CD4-positive, alpha-beta T cell treated with Interleukin-17A for 1 hour (primary cell): Measurements from ENCODE around the gene MAPKAP1.

Experiments used
- DNase-seq: peaks from one replicate; pipeline ENCODE4 v3.0.0-alpha.2; 2020

The MAPKAP1 gene

DNA sequence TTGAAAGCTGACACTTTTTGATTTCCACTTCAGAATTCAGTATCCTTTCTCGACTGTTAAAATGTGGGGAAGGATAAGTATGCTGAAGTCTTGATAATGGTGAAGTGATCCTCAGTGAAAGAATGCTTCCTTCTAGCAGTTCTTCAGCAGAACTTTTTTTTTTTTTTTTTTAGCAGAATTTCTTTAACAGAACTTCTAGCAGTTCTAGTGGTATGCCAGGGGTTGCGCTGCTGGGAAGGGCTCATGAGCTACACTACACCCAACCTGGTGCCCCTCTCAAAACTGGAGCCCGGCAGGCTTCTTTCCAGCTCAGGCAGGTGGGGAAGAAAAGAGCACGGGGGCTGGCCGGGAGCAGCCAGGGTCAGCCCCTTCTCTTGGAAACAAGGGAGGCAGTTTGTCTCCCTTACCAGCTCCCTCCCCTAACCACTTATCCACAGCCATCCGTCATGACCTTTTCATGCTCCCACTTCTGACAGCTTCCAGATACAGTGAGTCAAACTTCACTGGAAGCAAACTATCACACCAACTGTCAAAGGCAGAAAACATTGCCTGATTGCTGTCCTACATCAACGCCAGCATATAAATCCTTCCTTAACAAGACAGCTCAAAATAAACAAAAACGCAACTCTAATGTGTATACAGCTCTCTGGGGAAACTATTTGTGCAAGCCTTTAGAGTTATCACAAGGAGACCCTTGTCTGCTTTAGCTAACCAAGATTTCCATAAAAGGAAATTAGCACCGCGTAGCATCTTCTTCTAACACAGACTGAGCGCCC lies 233.9 kb downstream of the MAPKAP1 start:
- DNase-seq: no peak

DNA sequence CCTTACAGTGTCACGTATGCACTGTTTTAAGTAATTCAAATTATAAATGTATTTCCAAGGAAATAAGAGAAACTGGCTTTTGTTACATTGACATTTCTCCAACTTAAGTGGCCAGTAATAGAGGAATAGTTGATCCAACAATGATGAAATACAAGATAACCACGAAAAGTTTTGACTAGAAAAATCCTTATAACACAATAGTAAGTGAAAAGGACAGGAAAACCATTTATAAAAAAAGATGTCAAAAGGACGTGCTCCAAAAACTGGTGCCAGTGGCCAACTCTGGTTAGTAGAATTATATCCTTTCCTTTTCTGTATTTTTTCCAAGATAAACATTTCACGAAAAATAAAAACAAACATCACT lies 234.5 kb downstream of the MAPKAP1 start:
- no peak for DNase-seq

DNA sequence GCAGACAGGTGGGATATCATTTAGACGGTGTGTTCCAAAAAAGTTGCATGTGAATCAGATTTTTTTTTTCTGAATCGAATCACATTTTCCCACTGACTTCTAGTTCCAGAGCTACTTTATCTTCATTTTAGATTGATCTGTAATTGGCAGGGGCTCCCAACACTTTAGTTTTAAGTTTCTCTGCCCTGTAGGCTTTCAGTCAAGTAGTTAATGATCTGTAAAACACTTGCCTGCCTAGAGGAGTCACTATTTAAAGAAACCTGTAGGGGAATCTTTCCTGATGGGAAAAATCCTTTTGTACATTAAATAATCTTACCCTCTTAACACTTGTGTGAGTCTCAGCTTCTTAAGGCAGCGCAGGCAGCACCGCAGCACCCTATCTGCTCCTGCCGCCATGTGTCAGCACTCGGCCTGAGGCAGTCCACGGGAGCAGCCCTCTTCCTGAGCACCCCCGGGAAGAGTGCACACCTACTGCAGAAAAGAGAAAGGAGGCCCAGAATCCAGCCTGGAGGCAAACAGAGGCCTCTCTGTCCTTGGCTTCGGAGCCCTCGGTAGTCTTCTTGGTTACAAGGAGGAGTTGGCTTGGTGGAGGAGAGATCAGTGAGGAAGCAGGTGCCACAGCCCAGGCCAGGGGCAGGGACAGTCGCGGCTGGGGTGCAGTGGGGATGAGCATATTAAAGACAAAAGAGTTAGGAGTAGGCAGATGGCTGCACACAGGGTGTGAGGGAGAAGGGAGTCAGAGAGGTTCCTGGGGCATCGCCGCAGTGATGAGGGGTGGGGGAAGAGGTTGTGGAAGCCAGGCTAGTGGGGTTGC lies 236.0 kb downstream of the MAPKAP1 start:
- DNase-seq: no peak

DNA sequence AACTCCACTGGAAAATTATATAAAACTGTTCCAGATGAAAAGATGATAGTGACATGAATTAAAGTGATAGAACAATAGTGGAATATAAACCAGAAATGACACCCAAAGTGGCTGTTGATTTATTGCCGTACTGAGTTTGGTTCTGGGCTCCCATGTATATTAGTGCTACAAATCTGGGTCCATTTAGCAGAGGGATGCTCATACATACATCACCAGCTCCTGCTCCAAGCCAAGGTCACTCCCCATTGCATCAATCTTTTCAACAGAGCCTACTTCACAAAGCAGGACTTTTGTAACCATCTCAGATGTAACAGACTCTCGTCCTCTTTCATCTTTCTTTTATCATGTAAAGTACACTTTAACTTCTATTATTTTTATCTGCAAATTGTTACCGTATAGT lies 236.8 kb downstream of the MAPKAP1 start:
- DNase-seq: no peak

DNA sequence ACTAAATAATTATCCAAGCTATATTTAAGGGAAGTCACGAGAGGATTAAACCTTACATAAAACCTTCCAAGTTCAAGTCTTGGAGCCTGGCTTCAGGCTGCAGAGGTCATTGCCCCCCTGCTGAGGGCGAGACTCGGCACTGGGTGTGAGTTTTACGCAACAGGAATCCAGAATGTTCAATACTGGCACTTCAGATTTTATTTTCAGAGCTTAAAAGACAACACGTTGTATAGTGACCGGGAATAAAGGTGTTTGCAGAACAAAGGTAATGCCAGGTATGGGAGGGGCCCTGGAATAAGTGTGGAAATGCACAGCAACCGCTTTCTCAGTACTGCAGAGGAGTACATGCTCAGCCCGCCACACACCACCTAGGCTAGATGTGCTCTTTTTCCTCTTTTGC lies 238.4 kb downstream of the MAPKAP1 start:
- DNase-seq: no peak

DNA sequence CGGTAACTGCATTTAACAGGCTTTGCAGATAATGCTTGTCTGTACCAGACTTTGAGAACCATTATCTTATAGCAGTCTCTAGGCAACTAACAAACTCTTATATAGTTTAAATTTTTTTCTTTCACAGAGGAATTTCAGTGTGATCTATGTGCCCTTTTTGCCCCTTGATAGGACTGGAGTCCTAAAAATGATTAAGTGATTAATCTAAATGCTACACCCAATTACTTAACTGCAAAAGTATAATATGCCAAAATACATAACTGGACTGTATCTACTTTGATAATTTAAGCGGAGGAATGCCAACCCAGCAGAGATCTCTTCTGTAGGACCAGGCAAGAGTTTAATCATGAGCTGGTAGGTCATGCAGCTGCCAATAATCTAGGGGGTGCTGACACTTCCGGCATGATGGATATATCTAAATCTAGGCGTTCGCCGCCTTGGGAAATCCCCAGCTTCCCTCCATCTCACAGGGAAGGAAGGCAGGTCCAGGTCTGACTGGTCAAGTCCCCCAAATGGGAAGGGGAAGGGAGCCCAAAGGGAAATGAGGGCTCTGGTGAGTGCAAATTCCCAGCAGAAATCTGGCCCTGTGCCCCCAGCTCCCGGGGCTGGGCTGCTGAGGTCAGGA lies 239.8 kb downstream of the MAPKAP1 start:
- no peak for DNase-seq

DNA sequence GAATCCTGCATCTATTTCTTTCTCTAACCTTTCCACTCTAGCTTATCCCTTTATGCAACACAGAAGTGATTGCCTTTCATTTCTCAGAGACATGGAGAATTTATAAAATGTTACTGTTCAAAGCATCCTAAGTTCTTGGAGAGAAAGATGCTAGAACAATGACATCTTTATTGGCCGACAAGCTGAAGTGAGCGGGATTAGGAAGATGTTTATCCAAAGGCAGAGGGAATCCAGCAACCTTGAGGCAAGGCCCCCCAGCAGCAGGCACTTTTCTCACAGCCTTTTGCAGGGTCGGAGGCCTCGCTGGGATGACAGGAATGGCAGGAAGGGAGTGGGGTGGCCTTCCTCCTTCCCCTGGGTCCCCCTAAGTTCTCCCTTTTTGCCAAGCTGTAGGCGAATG lies 240.6 kb downstream of the MAPKAP1 start:
- no peak for DNase-seq

DNA sequence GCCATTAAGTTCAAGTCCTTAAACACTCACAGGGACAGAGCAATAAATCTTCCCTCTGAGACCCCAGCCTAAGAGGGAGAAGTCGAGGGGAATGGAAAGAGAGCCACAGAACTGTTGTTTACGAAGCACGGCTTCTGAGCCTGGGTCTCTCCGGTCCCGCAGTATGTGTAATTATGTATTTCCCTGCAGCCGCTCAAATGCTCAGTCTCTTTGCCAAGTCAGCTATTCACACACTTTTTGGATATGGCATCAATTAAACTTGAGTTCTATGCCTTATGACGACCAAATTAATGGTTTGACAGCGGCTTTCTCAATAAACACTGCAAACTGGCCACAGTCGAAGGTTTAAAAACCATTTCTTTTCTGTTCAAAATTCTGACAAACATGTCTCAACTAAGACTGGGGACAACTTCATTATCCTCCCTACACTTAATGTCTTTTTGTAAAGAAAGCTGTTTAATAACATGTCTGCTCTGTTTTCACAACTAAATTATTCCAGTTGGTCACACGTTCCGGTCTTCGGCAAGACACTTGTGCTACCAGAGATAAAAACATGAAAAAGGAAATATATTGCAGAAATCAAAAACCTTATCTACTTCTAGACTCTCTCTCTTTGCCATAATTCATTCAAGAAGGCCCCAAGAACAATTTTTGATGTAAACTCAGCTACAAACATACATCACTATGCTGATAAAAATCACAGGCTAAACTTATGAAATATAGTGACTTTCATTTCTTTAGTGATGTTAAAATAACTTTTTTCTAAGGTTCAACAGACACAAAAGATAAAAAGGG lies 242.2 kb downstream of the MAPKAP1 start:
- DNase-seq: no peak

DNA sequence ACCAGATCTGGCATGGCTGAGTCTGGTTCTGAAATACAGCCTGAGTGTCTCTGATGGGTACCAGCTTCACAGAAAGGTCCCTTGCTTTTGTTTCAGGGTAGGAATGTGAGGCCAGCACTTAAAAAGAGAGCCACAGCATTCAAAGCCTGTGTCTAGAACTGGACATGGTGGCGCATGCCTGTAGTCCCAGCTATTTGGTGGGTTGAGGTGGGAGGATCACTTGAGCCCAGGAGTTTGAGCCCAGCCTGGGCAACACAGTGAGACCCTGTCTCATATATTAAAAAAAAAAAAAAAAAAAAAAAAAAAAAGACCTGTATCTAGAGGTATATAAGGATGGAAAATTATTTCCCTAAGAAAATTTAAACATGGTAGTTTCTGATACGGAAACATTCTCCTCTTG lies 243.1 kb downstream of the MAPKAP1 start:
- DNase-seq: no peak

DNA sequence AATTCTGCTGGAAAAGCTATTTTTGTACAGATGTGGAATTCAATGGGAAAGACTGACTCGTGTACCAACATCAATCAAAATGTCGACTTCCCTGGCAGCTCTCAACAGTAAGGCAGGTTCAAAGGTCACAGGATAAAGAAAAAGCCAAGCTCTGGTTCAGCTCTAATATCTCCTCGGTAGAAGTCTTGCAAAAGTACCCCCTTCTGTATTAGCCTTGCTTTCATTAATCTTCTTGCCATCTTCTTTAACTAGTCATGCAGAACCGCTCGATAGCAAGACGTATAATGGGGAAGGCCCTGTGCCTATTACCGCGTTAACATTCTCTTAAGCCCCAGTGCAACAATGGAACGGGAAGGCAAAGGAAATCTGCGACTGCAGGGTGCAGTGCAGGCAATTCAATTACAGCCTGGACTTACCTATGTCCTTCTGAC lies 244.1 kb downstream of the MAPKAP1 start:
- no peak for DNase-seq

DNA sequence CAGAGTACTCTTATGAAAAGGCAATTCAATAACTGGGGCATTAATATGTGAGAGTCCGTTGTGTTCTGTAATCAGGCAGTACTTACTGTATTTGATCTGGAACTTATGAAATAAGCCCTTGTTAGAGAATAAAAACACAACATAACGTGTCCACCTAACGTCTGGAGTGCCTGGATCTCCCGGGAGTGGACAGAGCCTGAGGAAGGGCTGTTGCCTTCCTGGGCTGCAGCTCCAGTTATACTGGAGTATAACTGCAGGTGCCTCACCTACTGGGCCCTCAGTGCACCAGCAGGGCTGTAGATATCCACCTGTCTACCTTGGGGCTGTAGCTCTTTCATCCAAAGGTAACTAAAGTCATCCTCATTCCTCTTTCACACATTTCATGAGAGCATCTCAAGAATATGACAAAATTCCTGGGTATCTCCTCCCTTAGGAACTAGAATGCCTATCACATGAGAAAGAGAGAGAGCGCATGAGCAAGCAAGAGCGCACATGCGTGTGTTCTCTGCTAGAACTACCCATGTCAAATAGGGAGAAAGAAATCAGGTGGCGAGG lies 245.3 kb downstream of the MAPKAP1 start:
- no peak for DNase-seq

DNA sequence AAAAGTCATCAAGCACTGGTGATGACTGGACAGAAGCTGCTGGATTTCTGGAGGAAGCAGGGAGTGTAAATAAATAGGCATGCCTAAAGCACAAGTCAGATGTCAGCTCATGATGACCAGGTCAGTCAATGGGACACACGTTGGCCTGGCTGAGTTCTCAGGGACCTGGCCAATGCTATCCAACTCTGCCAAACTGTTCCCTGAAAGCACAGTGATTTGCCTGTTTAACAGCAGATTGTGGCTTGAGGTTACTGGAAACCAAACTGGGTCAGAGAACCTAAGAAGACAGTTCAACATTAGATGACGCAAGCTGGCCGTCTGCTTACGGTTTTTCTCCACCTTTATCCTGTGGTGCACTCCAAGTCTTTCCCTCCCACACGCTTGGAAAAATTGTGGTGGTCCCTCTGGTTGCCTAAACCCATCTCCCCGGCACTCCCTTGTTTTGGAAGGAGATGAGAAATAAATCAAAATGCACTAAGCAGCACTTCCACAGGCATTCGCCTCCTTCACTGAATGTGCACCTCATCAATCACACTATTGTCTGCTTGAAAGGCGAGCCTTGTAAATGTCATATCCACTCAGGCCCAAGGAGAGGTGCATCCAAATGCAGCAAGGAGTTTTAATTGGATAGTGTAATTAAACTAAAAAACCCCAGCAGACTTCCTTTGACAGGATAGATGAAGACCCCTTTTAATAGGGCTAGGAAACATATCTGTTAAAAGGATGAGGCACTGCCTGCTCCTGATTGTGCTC lies 245.9 kb downstream of the MAPKAP1 start:
- DNase-seq: no peak

DNA sequence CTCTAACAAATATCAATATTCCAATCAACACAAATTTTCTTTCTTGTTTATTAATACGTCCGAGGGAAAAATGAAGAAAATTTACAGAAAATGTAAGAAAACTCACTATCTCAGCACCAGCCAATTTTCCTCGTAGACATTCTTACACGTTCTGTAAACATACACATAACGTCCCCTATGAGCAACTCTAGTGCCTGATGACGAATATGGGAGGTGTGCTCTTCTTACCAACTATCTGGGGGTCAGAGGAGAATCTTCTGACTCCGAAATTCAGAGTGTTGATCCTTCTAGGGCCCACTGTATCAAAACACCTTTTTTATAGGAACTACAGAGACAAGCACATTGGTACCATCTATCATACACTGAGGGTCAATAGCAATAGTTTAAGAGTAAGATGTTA lies 246.7 kb downstream of the MAPKAP1 start:
- DNase-seq: no peak

DNA sequence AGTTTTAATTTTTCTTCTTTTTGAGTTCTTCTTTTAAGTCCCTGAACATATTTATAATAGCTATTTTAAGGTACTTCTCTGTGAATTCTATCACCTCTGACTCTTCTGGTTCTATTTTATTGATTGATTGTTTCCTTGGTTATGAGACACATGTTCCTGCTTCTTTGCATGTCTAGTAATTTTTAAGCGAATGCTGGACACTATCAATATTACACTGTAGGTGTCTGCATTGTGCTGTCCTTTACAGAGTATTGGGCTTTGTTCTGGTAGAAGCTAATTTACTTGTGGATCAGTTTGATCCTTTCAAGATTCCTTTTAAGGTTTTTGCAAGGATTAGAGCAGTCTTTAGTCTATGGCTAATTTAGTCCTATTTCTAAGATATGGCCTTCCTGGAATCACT lies 249.7 kb downstream of the MAPKAP1 start:
- no peak for DNase-seq

DNA sequence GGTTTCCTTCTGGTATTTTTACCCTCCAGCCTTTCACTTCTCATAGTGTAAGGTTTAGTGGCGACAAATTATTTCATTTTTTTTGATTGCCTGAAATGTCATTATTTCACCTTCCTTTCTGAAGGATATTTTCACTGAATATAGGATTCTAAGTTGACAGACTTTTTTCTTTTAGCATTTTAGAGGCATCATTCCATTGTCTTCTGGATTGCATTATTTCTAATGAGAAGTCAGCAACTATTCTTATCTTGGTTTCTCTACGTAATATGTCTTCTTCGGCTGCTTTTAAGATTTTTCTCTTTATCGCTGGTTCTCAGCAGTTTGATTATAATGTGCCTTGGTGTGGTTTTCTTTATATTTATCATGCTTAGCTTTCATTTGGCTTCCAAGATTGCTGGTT lies 251.1 kb downstream of the MAPKAP1 start:
- no peak for DNase-seq

DNA sequence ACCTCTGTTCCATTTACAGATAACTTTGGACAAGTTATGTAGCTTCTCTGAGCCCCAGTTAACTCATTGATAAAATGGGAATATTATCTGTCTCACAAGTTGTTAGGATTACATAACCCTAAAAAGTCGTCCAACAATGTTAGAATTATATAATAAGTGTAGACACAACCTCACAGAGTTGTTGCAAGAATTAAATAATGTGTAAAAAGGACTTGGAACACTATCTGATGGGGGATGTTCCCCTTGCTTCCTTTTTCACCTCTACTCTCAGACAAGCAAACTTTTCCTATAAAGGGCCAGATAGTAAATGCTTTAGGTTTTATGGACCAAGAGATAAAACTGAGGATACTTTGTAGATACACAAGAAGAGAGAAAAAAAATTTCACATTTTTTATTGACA lies 251.9 kb downstream of the MAPKAP1 start:
- no peak for DNase-seq

DNA sequence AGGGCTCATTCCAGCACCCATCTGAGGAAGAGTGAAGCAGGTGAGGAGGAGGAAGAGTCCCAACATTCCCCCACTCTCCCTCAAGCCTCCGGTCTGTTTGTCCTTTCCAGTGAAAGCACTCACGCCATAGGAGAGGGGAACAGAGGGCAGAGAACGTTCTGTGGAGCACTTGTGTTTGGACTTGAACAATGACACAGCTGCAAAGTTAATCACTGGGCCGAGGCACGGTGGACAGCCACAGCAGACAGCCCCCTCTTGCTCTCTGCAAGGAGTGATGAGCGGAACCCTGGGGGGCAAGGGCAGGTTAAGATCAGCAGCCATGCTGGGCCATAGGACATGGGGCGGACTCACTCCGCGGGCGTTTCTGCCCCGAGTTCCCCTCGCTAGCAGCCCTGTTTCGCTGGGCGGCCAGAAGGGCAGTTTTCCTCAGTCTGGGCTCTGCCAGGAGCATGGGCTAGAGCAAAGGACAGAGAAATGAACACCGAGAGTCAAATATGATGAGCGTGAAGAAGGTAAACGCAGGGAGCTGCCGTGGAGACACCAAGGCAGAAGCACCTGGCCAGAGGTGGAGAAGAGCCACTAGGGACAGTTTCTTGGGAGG lies 259.7 kb downstream of the MAPKAP1 start:
- DNase-seq: no peak

DNA sequence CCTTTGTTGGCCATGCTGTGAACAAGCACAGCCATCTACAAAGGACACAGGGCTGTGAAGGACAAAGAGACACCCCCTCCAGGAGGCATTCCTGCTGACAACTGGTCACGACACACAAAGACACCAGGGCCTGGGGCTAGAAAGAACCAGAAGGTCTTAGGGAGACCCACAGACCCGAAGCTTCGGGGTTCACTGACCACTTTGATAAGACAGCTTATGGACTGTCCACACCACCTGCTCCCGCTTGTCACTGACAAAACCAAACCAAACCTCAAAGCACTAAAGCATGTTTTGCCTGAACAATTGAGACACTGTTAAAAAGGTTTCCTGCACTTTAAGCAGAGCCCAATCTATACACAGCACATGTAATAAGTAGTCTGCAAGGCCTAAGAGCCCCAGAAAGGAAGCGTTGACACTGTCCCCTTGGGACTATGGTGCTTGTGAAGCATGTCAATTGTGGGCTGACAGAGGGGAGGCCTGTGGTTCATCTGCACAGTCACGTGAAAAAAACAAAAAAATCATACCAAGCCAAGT lies 260.4 kb downstream of the MAPKAP1 start:
- DNase-seq: no peak

DNA sequence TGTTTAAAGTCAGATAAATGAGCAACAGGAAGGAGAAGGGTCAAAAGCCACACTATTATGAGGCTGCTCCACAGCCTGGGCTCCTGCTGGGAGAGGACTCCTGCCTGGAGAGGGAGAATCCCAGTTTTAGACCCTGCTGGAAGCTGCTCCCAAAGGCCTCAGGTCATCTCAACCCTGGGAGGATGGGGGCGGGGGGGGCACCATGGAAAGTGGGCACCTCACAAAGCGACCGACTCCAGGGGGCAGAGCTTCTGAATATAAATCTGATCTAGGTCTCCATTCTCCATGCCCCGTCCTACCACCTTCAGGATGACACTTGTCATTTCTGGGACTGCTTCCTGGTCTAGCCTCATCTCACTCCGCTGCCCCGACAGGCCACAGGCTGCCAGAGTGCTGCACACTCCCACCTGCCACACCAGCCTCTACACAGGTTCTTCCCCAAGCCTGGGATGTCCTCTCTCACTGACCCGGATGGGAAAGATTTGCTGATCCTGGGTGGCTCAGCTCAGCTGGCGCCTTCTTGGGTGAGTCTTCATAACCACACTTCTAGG lies 262.0 kb downstream of the MAPKAP1 start:
- DNase-seq: no peak

DNA sequence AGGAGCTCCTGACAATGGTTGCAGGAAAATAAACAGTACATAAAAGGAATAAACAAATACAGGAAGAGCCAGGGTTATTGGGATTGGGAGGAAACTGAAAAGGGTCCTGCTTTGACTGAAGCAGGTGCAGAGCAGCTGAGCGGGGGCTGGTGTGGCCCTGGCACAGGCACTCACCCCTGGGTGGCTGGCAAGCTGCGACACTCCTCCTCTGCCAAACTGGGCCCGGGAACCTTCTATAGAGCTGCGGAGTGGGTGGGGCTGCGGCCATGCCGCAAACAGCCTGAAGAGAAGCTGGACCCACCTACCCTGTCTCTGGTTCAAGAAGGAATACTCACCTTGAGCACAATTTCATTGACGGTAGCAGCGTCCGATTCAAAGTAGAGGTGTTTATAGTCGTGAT lies 262.8 kb downstream of the MAPKAP1 start:
- no peak for DNase-seq

DNA sequence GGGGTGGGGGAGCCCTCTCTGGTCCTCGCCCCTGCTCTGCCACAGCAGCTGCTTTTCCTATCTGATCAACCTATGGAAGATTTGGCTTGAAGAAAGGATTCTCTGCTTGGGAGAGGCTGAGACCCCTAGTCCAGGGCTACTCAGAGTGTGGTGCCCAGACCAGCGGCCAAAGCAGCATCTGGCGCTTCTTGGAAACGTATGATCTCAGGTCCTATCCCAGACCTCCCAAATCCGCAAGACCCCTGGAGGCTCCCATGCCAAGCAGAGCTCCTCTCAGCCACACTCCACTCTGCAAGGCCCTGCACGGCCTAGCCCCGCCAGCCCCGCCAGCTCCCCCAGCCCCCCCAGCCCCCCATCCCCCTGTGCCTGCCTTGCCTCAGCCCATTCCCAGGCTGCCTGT lies 263.6 kb downstream of the MAPKAP1 start:
- DNase-seq: no peak
